HepG2 (cell line): ENCODE measurements around the gene ARGLU1. TPM values are rescaled to one million over a fixed set of nuclear protein-coding genes. Genes with fewer than 3 reads are reported as not detected.

Source experiments
- ARID3A ChIP-seq: IDR thresholded peaks from 2 replicates; pipeline ENCODE4 v1.6.1; 2012; ENCODE audit warnings: low read depth, low read length, improper control_type of control experiment
- CENPT ChIP-seq: sonication (generic); formaldehyde crosslinking; IDR thresholded peaks from 2 replicates; pipeline ENCODE4 v1.8.0; 2022; ENCODE audit warnings: low read depth, mild to moderate bottlenecking, moderate library complexity, missing genetic modification reagents
- FOSL2 ChIP-seq: sonication (generic); formaldehyde crosslinking; IDR thresholded peaks from 2 replicates; pipeline ENCODE4 v1.4.0; 2020; ENCODE audit warnings: missing genetic modification reagents
- FOXJ3 ChIP-seq: sonication (generic); formaldehyde crosslinking; IDR thresholded peaks from 2 replicates; pipeline ENCODE4 v1.4.0; 2020; ENCODE audit warnings: missing genetic modification reagents, mild to moderate bottlenecking, borderline replicate concordance
- GLI4 ChIP-seq: sonication (generic); formaldehyde crosslinking; IDR thresholded peaks from 2 replicates; pipeline ENCODE4 v1.5.1; 2020; ENCODE audit warnings: missing genetic modification reagents, mild to moderate bottlenecking, moderate library complexity, borderline replicate concordance
- HNF4A ChIP-seq: sonication (generic); formaldehyde crosslinking; IDR thresholded peaks from 2 replicates; pipeline ENCODE4 v1.4.0; 2020; ENCODE audit warnings: missing genetic modification reagents
- KAT2B ChIP-seq: fragments of 150-350 bp; IDR thresholded peaks from 2 replicates; pipeline ENCODE4 v1.6.1; 2014; ENCODE audit warnings: low read depth, low read length, borderline replicate concordance
- KDM2A ChIP-seq: sonication (generic); formaldehyde crosslinking; IDR thresholded peaks from 2 replicates; pipeline ENCODE4 v1.4.0; 2020; ENCODE audit warnings: low read depth, missing genetic modification reagents, borderline replicate concordance
- REXO4 ChIP-seq: sonication (generic); formaldehyde crosslinking; IDR thresholded peaks from 2 replicates; pipeline ENCODE4 v1.8.0; 2022; ENCODE audit warnings: missing genetic modification reagents, mild to moderate bottlenecking, borderline replicate concordance
- SALL2 ChIP-seq: sonication (generic); formaldehyde crosslinking; IDR thresholded peaks from 2 replicates; pipeline ENCODE4 v1.8.1; 2023; ENCODE audit warnings: mild to moderate bottlenecking, missing genetic modification reagents, inconsistent platforms
- SIN3B ChIP-seq: fragments of 150-350 bp; IDR thresholded peaks from 2 replicates; pipeline ENCODE4 v1.6.1; 2014; ENCODE audit warnings: low read length
- SMAD9 ChIP-seq: sonication (generic); formaldehyde crosslinking; IDR thresholded peaks from 2 replicates; pipeline ENCODE4 v1.5.1; 2020; ENCODE audit warnings: mild to moderate bottlenecking, missing genetic modification reagents
- ZNF136 ChIP-seq: sonication (generic); formaldehyde crosslinking; IDR thresholded peaks from 2 replicates; pipeline ENCODE4 v1.8.1; 2022; ENCODE audit warnings: low read depth, mild to moderate bottlenecking, moderate library complexity, missing genetic modification reagents
- ZNF205 ChIP-seq: IDR thresholded peaks from 2 replicates; pipeline ENCODE4 v1.6.1; 2018; ENCODE audit warnings: missing biosample characterization, missing genetic modification reagents
- ZNF260 ChIP-seq: sonication (generic); formaldehyde crosslinking; IDR thresholded peaks from 2 replicates; pipeline ENCODE4 v1.4.0; 2020; ENCODE audit warnings: missing genetic modification reagents, low read depth, mild to moderate bottlenecking, borderline replicate concordance
- ZNF275 ChIP-seq: sonication (generic); formaldehyde crosslinking; IDR thresholded peaks from 2 replicates; pipeline ENCODE4 v1.8.0; 2022; ENCODE audit warnings: missing genetic modification reagents, mild to moderate bottlenecking, inconsistent platforms, borderline replicate concordance
- ZNF670 ChIP-seq: sonication (generic); formaldehyde crosslinking; IDR thresholded peaks from 2 replicates; pipeline ENCODE4 v1.8.0; 2022; ENCODE audit warnings: mild to moderate bottlenecking, missing genetic modification reagents, borderline replicate concordance
- ZNF704 ChIP-seq: sonication (generic); formaldehyde crosslinking; IDR thresholded peaks from 2 replicates; pipeline ENCODE4 v1.8.1; 2023; ENCODE audit warnings: mild to moderate bottlenecking, inconsistent platforms, moderate library complexity, missing genetic modification reagents, borderline replicate concordance
- ZNF790 ChIP-seq: sonication (generic); formaldehyde crosslinking; IDR thresholded peaks from 2 replicates; pipeline ENCODE4 v1.8.0; 2022; ENCODE audit warnings: missing genetic modification reagents, mild to moderate bottlenecking, borderline replicate concordance
- polyA plus RNA-seq, 8 experiments: library from polyadenylated mRNA; depleted of rRNA in 3 of 8; stranded (reverse) in 7 of 8; unstranded in 1 of 8; fragments of >200 nt; fragmentation: Illumina TruSeq in 4 of 8; extraction: Trizol in 4 of 8; gene quantifications; 2 replicates each; pipeline versions ENCODE4 v1.2.1 to v1.2.3, GENCODE V29; 2011 to 2016; ENCODE audit warnings: low read depth in 4 of 8, missing spikeins in 1 of 8, mixed read lengths in 1 of 8; ENCODE audit not compliant: insufficient read depth in 1 of 8
- total RNA-seq, 5 experiments: library from RNA; depleted of rRNA; stranded (reverse); fragments of >200 nt; fragmentation: Illumina TruSeq; extraction: Trizol; gene quantifications; 2 replicates each; pipeline ENCODE4 v1.2.3, GENCODE V29; 2016; ENCODE audit warnings: low read depth in 1 of 5
- TF ChIP-seq, protein P1 (sequence below): sonication (generic); formaldehyde crosslinking; IDR thresholded peaks from 2 replicates; pipeline ENCODE4 v1.4.0; 2020; ENCODE audit warnings: mild to moderate bottlenecking, low read depth, missing genetic modification reagents
- TF ChIP-seq, protein P2 (sequence below): sonication (generic); formaldehyde crosslinking; IDR thresholded peaks from 2 replicates; pipeline ENCODE4 v1.4.0; 2020; ENCODE audit warnings: mild to moderate bottlenecking, missing genetic modification reagents
- TF ChIP-seq, protein P3 (sequence below): IDR thresholded peaks from 2 replicates; pipeline ENCODE4 v1.6.1; 2018; ENCODE audit warnings: missing genetic modification reagents, mild to moderate bottlenecking, missing compliant biosample characterization
- TF ChIP-seq, protein P4 (sequence below): IDR thresholded peaks from 2 replicates; pipeline ENCODE4 v1.6.1; 2016; ENCODE audit warnings: low read depth, control low read depth

ARGLU1 gene
- total and polyA plus RNA-seq, 2 of the 13 experiments (the other 11 are each of a cell fraction or from before 2014, with no cell fraction given), result 47.1 to 70.6 TPM

DNA sequence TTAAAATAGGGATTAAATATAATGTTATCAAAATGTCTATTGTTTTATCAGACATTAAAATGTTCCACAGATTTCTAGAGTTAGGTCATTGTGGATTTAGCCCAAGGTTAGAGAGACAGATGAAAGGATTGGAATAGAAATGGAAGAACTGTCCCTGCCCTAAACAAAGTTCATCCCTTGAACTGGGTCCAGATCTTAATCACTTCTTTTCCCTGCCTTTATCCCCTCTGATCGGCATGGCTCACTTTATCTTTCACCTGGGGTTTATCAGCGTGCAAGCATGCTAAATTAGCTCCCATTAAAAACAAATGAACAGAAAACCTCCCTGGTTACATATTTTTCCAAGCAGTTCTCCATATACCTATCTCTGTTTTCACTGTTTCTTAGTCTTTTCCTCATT lies 23.4 kb upstream of the ARGLU1 start (continued):
- TF ChIP-seq REXO4 (CRISPR knock-in tag) (no peak), ZNF260 (CRISPR knock-in tag) (no peak), ZNF205 (CRISPR knock-in tag) (no peak), SIN3B (no peak), ZNF704 (no peak), ZNF136 (no peak), SALL2 (CRISPR knock-in tag) (no peak), KAT2B (no peak), FOSL2 (no peak), FOXJ3 (peak; percentile 26; the same call in 1 of the 2 replicates), ZNF275 (CRISPR knock-in tag) (no peak), KDM2A (no peak), HNF4A (CRISPR knock-in tag) (peak; percentile 85), ARID3A (peak; percentile 61; the same call in 1 of the 2 replicates), ZNF670 (CRISPR knock-in tag) (no peak), CENPT (CRISPR knock-in tag) (no peak), GLI4 (CRISPR knock-in tag) (no peak), SMAD9 (CRISPR knock-in tag) (no peak), ZNF790 (no peak)
- TF ChIP-seq, protein P1, sequence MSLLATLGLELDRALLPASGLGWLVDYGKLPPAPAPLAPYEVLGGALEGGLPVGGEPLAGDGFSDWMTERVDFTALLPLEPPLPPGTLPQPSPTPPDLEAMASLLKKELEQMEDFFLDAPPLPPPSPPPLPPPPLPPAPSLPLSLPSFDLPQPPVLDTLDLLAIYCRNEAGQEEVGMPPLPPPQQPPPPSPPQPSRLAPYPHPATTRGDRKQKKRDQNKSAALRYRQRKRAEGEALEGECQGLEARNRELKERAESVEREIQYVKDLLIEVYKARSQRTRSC (CRISPR knock-in tag), result no peak
- TF ChIP-seq, protein P2, sequence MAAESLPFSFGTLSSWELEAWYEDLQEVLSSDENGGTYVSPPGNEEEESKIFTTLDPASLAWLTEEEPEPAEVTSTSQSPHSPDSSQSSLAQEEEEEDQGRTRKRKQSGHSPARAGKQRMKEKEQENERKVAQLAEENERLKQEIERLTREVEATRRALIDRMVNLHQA (CRISPR knock-in tag), result no peak
- TF ChIP-seq, protein P3, sequence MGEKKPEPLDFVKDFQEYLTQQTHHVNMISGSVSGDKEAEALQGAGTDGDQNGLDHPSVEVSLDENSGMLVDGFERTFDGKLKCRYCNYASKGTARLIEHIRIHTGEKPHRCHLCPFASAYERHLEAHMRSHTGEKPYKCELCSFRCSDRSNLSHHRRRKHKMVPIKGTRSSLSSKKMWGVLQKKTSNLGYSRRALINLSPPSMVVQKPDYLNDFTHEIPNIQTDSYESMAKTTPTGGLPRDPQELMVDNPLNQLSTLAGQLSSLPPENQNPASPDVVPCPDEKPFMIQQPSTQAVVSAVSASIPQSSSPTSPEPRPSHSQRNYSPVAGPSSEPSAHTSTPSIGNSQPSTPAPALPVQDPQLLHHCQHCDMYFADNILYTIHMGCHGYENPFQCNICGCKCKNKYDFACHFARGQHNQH (CRISPR knock-in tag), result no peak
- TF ChIP-seq, protein P4, sequence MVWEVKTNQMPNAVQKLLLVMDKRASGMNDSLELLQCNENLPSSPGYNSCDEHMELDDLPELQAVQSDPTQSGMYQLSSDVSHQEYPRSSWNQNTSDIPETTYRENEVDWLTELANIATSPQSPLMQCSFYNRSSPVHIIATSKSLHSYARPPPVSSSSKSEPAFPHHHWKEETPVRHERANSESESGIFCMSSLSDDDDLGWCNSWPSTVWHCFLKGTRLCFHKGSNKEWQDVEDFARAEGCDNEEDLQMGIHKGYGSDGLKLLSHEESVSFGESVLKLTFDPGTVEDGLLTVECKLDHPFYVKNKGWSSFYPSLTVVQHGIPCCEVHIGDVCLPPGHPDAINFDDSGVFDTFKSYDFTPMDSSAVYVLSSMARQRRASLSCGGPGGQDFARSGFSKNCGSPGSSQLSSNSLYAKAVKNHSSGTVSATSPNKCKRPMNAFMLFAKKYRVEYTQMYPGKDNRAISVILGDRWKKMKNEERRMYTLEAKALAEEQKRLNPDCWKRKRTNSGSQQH (CRISPR knock-in tag), result no peak
